GM21529 (cell line): Measurements from ENCODE around the gene PAK3.
A peak's percentile ranks its signal among the peaks of the same experiment; 100 is the strongest.

Experiments used
- ATAC-seq: cut with Tn5 transposase; IDR thresholded peaks from one replicate; pipeline ENCODE4 v1.9.1; 2021; ENCODE audit not compliant: unreplicated experiment

Gene PAK3

GRCh38 chrX:111095974-111096895 is at the start of gene PAK3:
Gene PAK3, plus strand, starts transcription at chrX:111096191. Its CDS starts 26,913 bp downstream, at chrX:111123104.
- ATAC-seq = no peak

- ATAC-seq = no peak
These were observed 48.4 kb upstream of the PAK3 start for GRCh38 chrX:111047575-111047974.

- no peak for ATAC-seq
These were observed 43.5 kb upstream of the PAK3 start for GRCh38 chrX:111052478-111052877.

GRCh38 chrX:111071542-111072277 is 24.3 kb upstream of the PAK3 start:
- no peak for ATAC-seq

GRCh38 chrX:111083081-111083480 is 12.9 kb upstream of the PAK3 start:
- ATAC-seq = no peak

- no peak for ATAC-seq
These were observed 9.4 kb upstream of the PAK3 start for GRCh38 chrX:111086591-111087006.

- no peak for ATAC-seq
These were observed 7.4 kb upstream of the PAK3 start for GRCh38 chrX:111088628-111089027.

- no peak for ATAC-seq
These were observed 5.5 kb upstream of the PAK3 start for GRCh38 chrX:111090458-111090857.

GRCh38 chrX:111098874-111099273 is 2.9 kb downstream of the PAK3 start:
- peak; percentile 79 for ATAC-seq

GRCh38 chrX:111100191-111100590 is 4.2 kb downstream of the PAK3 start:
- ATAC-seq = peak; percentile 71

- ATAC-seq = no peak
These were observed 5.6 kb downstream of the PAK3 start for GRCh38 chrX:111101580-111101979.

GRCh38 chrX:111102636-111103035 is 6.6 kb downstream of the PAK3 start:
- no peak for ATAC-seq

GRCh38 chrX:111103246-111103645 is 7.3 kb downstream of the PAK3 start:
- no peak for ATAC-seq

GRCh38 chrX:111110098-111110775 is 14.2 kb downstream of the PAK3 start:
- no peak for ATAC-seq

- ATAC-seq = peak; percentile 63
These were observed 18.8 kb downstream of the PAK3 start for GRCh38 chrX:111114806-111115205.

- ATAC-seq = no peak
These were observed 20.7 kb downstream of the PAK3 start for GRCh38 chrX:111116666-111117065.

- no peak for ATAC-seq
These were observed 23.4 kb downstream of the PAK3 start for GRCh38 chrX:111119341-111119740.

GRCh38 chrX:111123125-111123524 is 27.1 kb downstream of the PAK3 start:
- peak; percentile 62 for ATAC-seq

- ATAC-seq = peak; percentile 48
These were observed 27.7 kb downstream of the PAK3 start for GRCh38 chrX:111123606-111124179.

GRCh38 chrX:111124418-111124817 is 28.4 kb downstream of the PAK3 start:
- peak; percentile 57 for ATAC-seq

GRCh38 chrX:111127038-111127437 is 31.0 kb downstream of the PAK3 start:
- no peak for ATAC-seq
